ENCODE measurements around the gene DLGAP1.

GRCh38 chr18:3546106-3546505 is 909.0 kb downstream of the DLGAP1 start:
- no peak for TF ChIP-seq ZNF174 (tag by site-specific recombination; IDR thresholded peaks at IDR 0.05)
- TF ChIP-seq CTCF (tag by site-specific recombination; IDR thresholded peaks at IDR 0.05): no peak
- no peak for TF ChIP-seq ZNF513 (tag by site-specific recombination; IDR thresholded peaks at IDR 0.05)
